SK-MEL-5 (cell line): ENCODE data around the gene TIGD1. TPM values are rescaled to one million over a fixed set of nuclear protein-coding genes. Genes with fewer than 3 reads are reported as not detected.

Source experiments
- DNase-seq: peaks from one replicate; pipeline ENCODE4 v3.0.0-alpha.2; 2016; ENCODE audit warnings: low read depth, low spot score
- in situ Hi-C: cut with HindIII; loops from 2 replicates; pipeline ENCODE4 v1.10.0; 2016; ENCODE audit warnings: low sequenced_read_pairs, high pct_unique_total_duplicates, low pct_unique_long_range_greater_than_20kb
- total RNA-seq: library from RNA; depleted of rRNA; stranded (reverse); fragments of >200 nt; shearing (Covaris generic); gene quantifications from 2 replicates; pipeline ENCODE4 v1.2.3, GENCODE V29; 2014

Gene TIGD1
- total RNA-seq, 1 experiment from 2014 or later, result 4.7 TPM

- in situ Hi-C loops, result no loop called here
- DNase-seq, result no peak
These were observed 30.5 kb downstream of the TIGD1 start, which contains the start of gene PRSS56 for GRCh38 chr2:232519581-232520438. TSS of gene PRSS56 (plus strand) at chr2:232520388. CDS start at chr2:232520599, 211 bp downstream.

- no peak for DNase-seq
- in situ Hi-C loops, result no loop called here
These were observed 31.5 kb downstream of the TIGD1 start for GRCh38 chr2:232518844-232519243.

GRCh38 chr2:232516551-232516950 is 33.8 kb downstream of the TIGD1 start:
- in situ Hi-C loops, result no loop called here
- DNase-seq, result no peak

- no peak for DNase-seq
- in situ Hi-C loops, result no loop called here
These were observed 34.7 kb downstream of the TIGD1 start for GRCh38 chr2:232515639-232516038.

GRCh38 chr2:232513353-232513752 is 37.0 kb downstream of the TIGD1 start:
- DNase-seq, result no peak
- in situ Hi-C loops, result no loop called here

GRCh38 chr2:232512602-232513001 is 37.8 kb downstream of the TIGD1 start:
- DNase-seq, result no peak
- in situ Hi-C loops, result no loop called here

- in situ Hi-C loops, result no loop called here
- DNase-seq, result no peak
These were observed 38.9 kb downstream of the TIGD1 start for GRCh38 chr2:232511336-232511890.

- in situ Hi-C loops, result no loop called here
- no peak for DNase-seq
These were observed 42.1 kb downstream of the TIGD1 start for GRCh38 chr2:232508251-232508650.

- no peak for DNase-seq
- in situ Hi-C loops, result no loop called here
These were observed 43.6 kb downstream of the TIGD1 start for GRCh38 chr2:232506709-232507108.

- in situ Hi-C loops, result no loop called here
- DNase-seq, result no peak
These were observed 44.5 kb downstream of the TIGD1 start for GRCh38 chr2:232505856-232506255.

- in situ Hi-C loops, result no loop called here
- DNase-seq, result no peak
These were observed 45.9 kb downstream of the TIGD1 start for GRCh38 chr2:232504438-232504837.

GRCh38 chr2:232503809-232504323 is 46.5 kb downstream of the TIGD1 start:
- in situ Hi-C loops, result no loop called here
- DNase-seq, result no peak

- in situ Hi-C loops, result no loop called here
- DNase-seq, result no peak
These were observed 47.2 kb downstream of the TIGD1 start for GRCh38 chr2:232502911-232503808.

GRCh38 chr2:232502511-232502910 is 47.8 kb downstream of the TIGD1 start:
- DNase-seq, result no peak
- in situ Hi-C loops, result no loop called here

- in situ Hi-C loops, result no loop called here
These were observed 48.5 kb downstream of the TIGD1 start for GRCh38 chr2:232501794-232502390.

GRCh38 chr2:232501331-232501771 is 49.0 kb downstream of the TIGD1 start:
- no peak for DNase-seq
- in situ Hi-C loops, result no loop called here

More at GRCh38 chr2:232501794-232502390, 48.5 kb downstream of the TIGD1 start:
- no peak for DNase-seq

GRCh38 chr2:232498452-232498851 is 51.9 kb downstream of the TIGD1 start:
- in situ Hi-C loops, result no loop called here
- DNase-seq, result no peak
